GM19240 (cell line): ENCODE results near the gene ZKSCAN1.

Experiments
- DNase-seq: peaks from one replicate; pipeline ENCODE4 v3.0.0; 2011; ENCODE audit warnings: low spot score; ENCODE audit not compliant: insufficient read length

ZKSCAN1 gene

GRCh38 chr7:100079024-100079560 is 63.7 kb downstream of the ZKSCAN1 start:
- no peak for DNase-seq

DNA sequence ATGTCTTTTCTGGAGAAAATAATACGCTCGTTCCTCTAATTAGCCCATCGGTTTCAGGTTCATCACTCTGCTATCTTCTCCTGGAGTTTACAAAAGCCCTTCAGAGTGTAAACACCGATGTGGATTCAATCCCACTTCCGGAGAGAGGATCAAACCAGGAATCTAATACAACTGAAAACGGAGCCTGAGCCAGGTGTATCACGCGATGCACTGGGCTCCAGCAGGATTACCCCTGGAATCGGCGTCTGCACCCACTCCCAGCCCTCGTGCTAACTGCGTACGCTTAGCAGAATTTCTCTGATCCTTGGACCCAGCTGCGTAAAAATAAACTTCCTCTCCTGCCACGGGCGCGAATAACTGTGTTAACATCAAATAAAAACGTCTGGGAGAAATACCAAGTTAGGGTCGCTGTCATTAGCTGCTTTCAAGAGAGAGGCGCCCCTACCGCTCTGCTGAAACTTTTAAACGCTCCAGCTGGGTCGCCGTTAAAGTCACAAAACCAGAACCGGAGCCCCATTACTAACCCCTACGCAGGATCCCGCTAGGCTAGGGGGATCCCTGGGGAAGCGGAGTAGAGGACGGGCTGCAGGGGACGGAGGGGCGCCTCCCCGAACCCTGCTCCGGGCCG is 65.6 kb downstream of the ZKSCAN1 start:
- no peak for DNase-seq

- peak; percentile 82 for DNase-seq
Measured at GRCh38 chr7:100081535-100082102, 66.2 kb downstream of the ZKSCAN1 start, which contains the start of gene ZNF3. TSS of gene ZNF3 (minus strand) at chr7:100081723. CDS start at chr7:100077357, 4,366 bp downstream.

- DNase-seq = no peak
Measured at GRCh38 chr7:100082978-100083377, 67.6 kb downstream of the ZKSCAN1 start.

GRCh38 chr7:100085515-100085914 is 70.1 kb downstream of the ZKSCAN1 start:
- DNase-seq = no peak

GRCh38 chr7:100087055-100087750 is 71.8 kb downstream of the ZKSCAN1 start:
- DNase-seq = no peak

DNA sequence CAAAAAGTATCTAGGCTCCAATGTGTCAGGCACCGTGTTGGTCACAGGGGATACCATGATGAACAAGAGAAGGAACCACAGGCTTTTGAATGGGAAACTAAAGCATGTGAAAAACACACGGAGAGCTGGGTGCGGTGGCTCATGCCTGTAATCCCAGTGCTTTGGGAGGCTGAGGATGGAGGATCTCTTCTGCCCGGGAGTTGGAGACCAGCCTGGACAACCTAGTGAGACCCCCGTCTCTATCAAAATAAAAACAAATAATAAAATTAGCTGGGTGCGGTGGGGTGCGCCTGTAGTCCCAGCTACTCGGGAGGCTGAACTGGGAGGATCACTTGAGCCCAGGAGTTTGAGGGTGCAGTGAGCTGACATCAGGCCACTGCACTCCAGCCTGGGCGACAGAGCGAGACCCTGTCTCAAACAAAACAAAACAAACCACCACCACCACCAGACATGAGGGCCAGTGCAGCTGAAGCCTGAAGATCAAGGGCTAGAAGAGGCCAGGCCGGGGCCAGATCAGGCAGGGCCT is 72.8 kb downstream of the ZKSCAN1 start:
- DNase-seq = no peak

GRCh38 chr7:100088621-100089457 is 73.4 kb downstream of the ZKSCAN1 start, which contains the start of gene COPS6:
TSS of gene COPS6 (plus strand) at chr7:100088969. CDS start at chr7:100088991, 22 bp downstream.
- DNase-seq = peak; percentile 56

GRCh38 chr7:100089458-100090196 is 74.2 kb downstream of the ZKSCAN1 start:
- DNase-seq = no peak

GRCh38 chr7:100090527-100091410 is 75.4 kb downstream of the ZKSCAN1 start:
- DNase-seq = no peak
